ENCODE data around the gene RPRD1B. TPM values are rescaled to one million over a fixed set of nuclear protein-coding genes. Genes with fewer than 3 reads are reported as not detected.

RPRD1B gene
- total and polyA plus RNA-seq, 2 experiments from 2014 or later, result 7.3 to 24.3 TPM

DNA sequence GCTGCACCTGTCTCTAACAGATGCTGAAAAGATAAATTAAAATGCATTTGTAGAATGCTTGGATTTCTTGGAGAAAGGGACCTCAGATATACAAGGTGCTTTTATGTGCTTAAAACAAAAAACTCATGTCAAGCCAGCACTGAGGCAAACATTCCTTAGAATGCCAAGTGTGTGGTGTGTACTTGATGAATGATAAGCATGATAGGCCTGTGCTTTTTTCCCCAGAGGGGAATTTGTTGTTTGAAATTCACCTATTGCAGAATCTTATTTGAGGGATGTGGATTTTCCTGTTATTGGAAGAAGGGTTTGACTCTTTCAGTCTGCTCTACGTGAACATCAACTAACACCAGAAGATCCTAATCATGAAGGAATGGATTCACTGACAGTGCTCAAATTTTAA, 29.1 kb upstream of the RPRD1B start:
- no peak overlapping the region for H3K4me2 ChIP-seq
- no peak overlapping the region for H3K4me3 ChIP-seq
- H3K36me3 ChIP-seq (ENCODE audit: insufficient read depth), result peaks cover 32% of the 10 kb centered on the region
- H3F3A ChIP-seq (replicated peaks; ENCODE audit: low read depth), result no peaks in the 10 kb centered on the region
- H3K4me1 ChIP-seq (ENCODE audit: insufficient read depth), result no peaks in the 10 kb centered on the region
- Mint-ChIP-seq H3K4me3 (no peak overlapping the region), H3K4me1 (no peaks in the 10 kb centered on the region), H3K9me3 (no peaks in the 10 kb centered on the region), H3K36me3 (ENCODE audit: low read depth) (peaks cover 29% of the 10 kb centered on the region), H3K27ac (no peak overlapping the region), H3K27me3 (ENCODE audit: insufficient read depth, low read depth, poor library complexity) (peaks cover 3% of the 10 kb centered on the region)
- no peak overlapping the region for H2AFZ ChIP-seq
- TF ChIP-seq ZNF114 (CRISPR knock-in tag; IDR thresholded peaks at IDR 0.05) (no peak), STAT1 (IDR thresholded peaks at IDR 0.05; ENCODE audit: unreplicated experiment) (no peak), POLR2AphosphoS5 (IDR thresholded peaks at IDR 0.05; ENCODE audit: low read depth) (no peak), ETS1 (IDR thresholded peaks at IDR 0.05) (no peak), EZH2phosphoT487 (IDR thresholded peaks at IDR 0.05; ENCODE audit: unreplicated experiment) (no peak), NANOG (IDR thresholded peaks at IDR 0.05; ENCODE audit: borderline replicate concordance) (no peak), ZNF331 (CRISPR knock-in tag; IDR thresholded peaks at IDR 0.05; ENCODE audit: low read depth) (no peak), CREB1 (CRISPR knock-in tag; IDR thresholded peaks at IDR 0.05; ENCODE audit: low read depth) (no peak)
- ATAC-seq (no peak), DNase-seq (ENCODE audit: low spot score) (no peak)
- H3K27me3 ChIP-seq (ENCODE audit: insufficient read depth), result no peaks in the 10 kb centered on the region
- H4K20me1 ChIP-seq (replicated peaks; ENCODE audit: insufficient read depth), result peaks cover 26% of the 10 kb centered on the region
- H3K27ac ChIP-seq (ENCODE audit: low read depth), result no peak overlapping the region; the same call in 1 of the 2 replicates
- H3K9me2 ChIP-seq (ENCODE audit: insufficient read depth), result no peaks in the 10 kb centered on the region
- peaks cover 24% of the 10 kb centered on the region for H3K79me2 ChIP-seq (replicated peaks; ENCODE audit: insufficient read depth)

DNA sequence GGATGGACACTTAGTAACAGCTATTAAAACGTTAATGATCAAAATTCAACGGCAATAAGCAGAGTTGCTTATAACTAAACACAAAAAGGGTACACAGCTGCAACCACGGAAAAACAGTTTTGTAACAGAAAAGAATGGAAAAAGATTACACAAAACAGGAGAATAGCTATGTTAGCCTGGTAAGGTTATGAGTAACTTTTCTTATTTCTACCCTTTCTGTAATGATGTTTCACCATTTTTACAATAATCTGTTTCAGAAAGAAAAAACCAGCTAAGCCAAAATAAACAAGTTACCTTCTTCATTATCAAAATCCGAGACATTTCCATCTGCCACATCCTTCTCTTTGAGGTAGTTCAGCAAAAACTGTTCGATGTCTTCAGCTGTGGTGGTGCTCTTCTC, 27.6 kb upstream of the RPRD1B start:
- peaks cover 29% of the 10 kb centered on the region for H4K20me1 ChIP-seq (replicated peaks; ENCODE audit: insufficient read depth)
- no peak overlapping the region for H3K4me3 Mint-ChIP-seq
- no peak for TF ChIP-seq CTCF (conservative IDR thresholded peaks at IDR 0.05; ENCODE audit: low read depth in 2 of 2)
- no peak for TF ChIP-seq ZNF462 (CRISPR knock-in tag; IDR thresholded peaks at IDR 0.05)
- TF ChIP-seq STAT1 (IDR thresholded peaks at IDR 0.05; ENCODE audit: unreplicated experiment), result no peak

More for the DNA sequence above, 27.6 kb upstream of the RPRD1B start:
- Mint-ChIP-seq H3K4me1 (no peaks in the 10 kb centered on the region), H3K9me3 (no peaks in the 10 kb centered on the region), H3K27me3 (ENCODE audit: insufficient read depth, low read depth, poor library complexity) (no peaks in the 10 kb centered on the region), H3K36me3 (ENCODE audit: low read depth) (peaks cover 23% of the 10 kb centered on the region), H3K27ac (no peak overlapping the region)
- Histone ChIP-seq H3K9me2 (ENCODE audit: insufficient read depth) (no peaks in the 10 kb centered on the region), H3F3A (replicated peaks; ENCODE audit: low read depth) (no peaks in the 10 kb centered on the region), H3K4me3 (no peak overlapping the region), H2AFZ (no peak overlapping the region), H3K36me3 (ENCODE audit: insufficient read depth) (peaks cover 26% of the 10 kb centered on the region), H3K4me2 (no peak overlapping the region), H3K27ac (ENCODE audit: low read depth) (no peak overlapping the region), H3K27me3 (ENCODE audit: insufficient read depth) (no peaks in the 10 kb centered on the region), H3K79me2 (replicated peaks; ENCODE audit: insufficient read depth) (peaks cover 39% of the 10 kb centered on the region), H3K4me1 (ENCODE audit: insufficient read depth) (no peaks in the 10 kb centered on the region)
- DNase-seq (ENCODE audit: low spot score), result no peak
- ATAC-seq, result no peak
